Kidney epithelial cell (primary cell): ENCODE measurements around the gene CCDC92. TPM values are rescaled to one million over a fixed set of nuclear protein-coding genes. Genes with fewer than 3 reads are reported as not detected.

Experiments used
- DNase-seq: peaks from one replicate; pipeline ENCODE4 v3.0.0-alpha.2; 2010; ENCODE audit warnings: low read depth
- H3K27me3 ChIP-seq: 2 replicates; pipeline ENCODE4 v1.6.0; 2011; ENCODE audit warnings: low read length; ENCODE audit not compliant: control insufficient read depth, insufficient read depth
- H3K36me3 ChIP-seq: 2 replicates; pipeline ENCODE4 v1.5.1; 2011; ENCODE audit warnings: low read length; ENCODE audit not compliant: control insufficient read depth, insufficient read depth
- H3K4me3 ChIP-seq: 2 replicates; pipeline ENCODE4 v1.5.1; 2011; ENCODE audit warnings: low read depth, mild to moderate bottlenecking, control low read depth, low read length
- CTCF ChIP-seq: IDR thresholded peaks from 2 replicates; pipeline ENCODE4 v1.5.1; 2011; ENCODE audit warnings: mild to moderate bottlenecking, moderate library complexity, low read length, control low read depth, inconsistent platforms; ENCODE audit not compliant: insufficient read depth, poor library complexity, severe bottlenecking
- total RNA-seq: library from RNA; depleted of rRNA; stranded (reverse); fragments of >200 nt; gene quantifications from 2 replicates; pipeline ENCODE4 v1.2.3, GENCODE V29; 2015

The CCDC92 gene
- total RNA-seq, 1 donor from 2014 or later = 30.8 TPM

- H3K27me3 ChIP-seq = peaks cover 2% of the 10 kb centered on the region
- DNase-seq = no peak
- H3K4me3 ChIP-seq = no peak overlapping the region
- TF ChIP-seq CTCF = no peak
- no peaks in the 10 kb centered on the region for H3K36me3 ChIP-seq
These were observed 77.7 kb downstream of the CCDC92 start for GRCh38 chr12:123894823-123895345.

GRCh38 chr12:123893276-123893675 is 79.4 kb downstream of the CCDC92 start:
- no peak for DNase-seq
- no peaks in the 10 kb centered on the region for H3K36me3 ChIP-seq
- no peak overlapping the region for H3K4me3 ChIP-seq
- H3K27me3 ChIP-seq = peaks cover 6% of the 10 kb centered on the region
- no peak for TF ChIP-seq CTCF

- no peak for TF ChIP-seq CTCF
- no peak for DNase-seq
- Histone ChIP-seq H3K36me3 (no peaks in the 10 kb centered on the region), H3K27me3 (peaks cover 6% of the 10 kb centered on the region), H3K4me3 (no peak overlapping the region)
These were observed 79.8 kb downstream of the CCDC92 start for GRCh38 chr12:123892853-123893252.

GRCh38 chr12:123892180-123892559 is 80.5 kb downstream of the CCDC92 start:
- TF ChIP-seq CTCF = no peak
- Histone ChIP-seq H3K4me3 (no peak overlapping the region), H3K36me3 (no peaks in the 10 kb centered on the region), H3K27me3 (peaks cover 7% of the 10 kb centered on the region)
- DNase-seq = no peak

GRCh38 chr12:123891516-123892179 is 81.0 kb downstream of the CCDC92 start:
- no peaks in the 10 kb centered on the region for H3K36me3 ChIP-seq
- no peak for TF ChIP-seq CTCF
- H3K27me3 ChIP-seq = peaks cover 9% of the 10 kb centered on the region
- no peak for DNase-seq
- no peak overlapping the region for H3K4me3 ChIP-seq

GRCh38 chr12:123891011-123891410 is 81.6 kb downstream of the CCDC92 start:
- no peak for DNase-seq
- TF ChIP-seq CTCF = no peak
- Histone ChIP-seq H3K27me3 (peaks cover 14% of the 10 kb centered on the region), H3K36me3 (no peaks in the 10 kb centered on the region), H3K4me3 (no peak overlapping the region)
